Skeletal muscle satellite cell (primary cell): Measurements from ENCODE around the gene GTF3C5.
"Not testable (repeated sequence)": the region's sequence is repeated elsewhere in the genome, so short reads cannot be mapped to it uniquely, and the experiment has no call there.

Experiments used
- H3K27me3 ChIP-seq: 2 replicates; pipeline ENCODE4 v1.7.0; 2013; ENCODE audit warnings: low read length; ENCODE audit not compliant: control insufficient read depth, insufficient read depth
- H3K36me3 ChIP-seq: 2 replicates; pipeline ENCODE4 v1.7.0; 2013; ENCODE audit warnings: mild to moderate bottlenecking, control low read depth, low read length; ENCODE audit not compliant: insufficient read depth
- H3K4me1 ChIP-seq: 2 replicates; pipeline ENCODE4 v1.7.0; 2013; ENCODE audit warnings: low read length; ENCODE audit not compliant: control insufficient read depth, insufficient read depth
- H3K4me2 ChIP-seq: 2 replicates; pipeline ENCODE4 v1.7.0; 2013; ENCODE audit warnings: mild to moderate bottlenecking, low read length
- H3K4me3 ChIP-seq: 2 replicates; pipeline ENCODE4 v1.7.0; 2013; ENCODE audit warnings: low read length
- H3K9ac ChIP-seq: 2 replicates; pipeline ENCODE4 v1.7.0; 2013; ENCODE audit warnings: mild to moderate bottlenecking, low read depth, low read length, moderate library complexity
- H3K9me3 ChIP-seq: replicated peaks from 2 replicates; pipeline ENCODE4 v1.7.0; 2013; ENCODE audit warnings: mild to moderate bottlenecking, control low read depth, low read length

The GTF3C5 gene

DNA sequence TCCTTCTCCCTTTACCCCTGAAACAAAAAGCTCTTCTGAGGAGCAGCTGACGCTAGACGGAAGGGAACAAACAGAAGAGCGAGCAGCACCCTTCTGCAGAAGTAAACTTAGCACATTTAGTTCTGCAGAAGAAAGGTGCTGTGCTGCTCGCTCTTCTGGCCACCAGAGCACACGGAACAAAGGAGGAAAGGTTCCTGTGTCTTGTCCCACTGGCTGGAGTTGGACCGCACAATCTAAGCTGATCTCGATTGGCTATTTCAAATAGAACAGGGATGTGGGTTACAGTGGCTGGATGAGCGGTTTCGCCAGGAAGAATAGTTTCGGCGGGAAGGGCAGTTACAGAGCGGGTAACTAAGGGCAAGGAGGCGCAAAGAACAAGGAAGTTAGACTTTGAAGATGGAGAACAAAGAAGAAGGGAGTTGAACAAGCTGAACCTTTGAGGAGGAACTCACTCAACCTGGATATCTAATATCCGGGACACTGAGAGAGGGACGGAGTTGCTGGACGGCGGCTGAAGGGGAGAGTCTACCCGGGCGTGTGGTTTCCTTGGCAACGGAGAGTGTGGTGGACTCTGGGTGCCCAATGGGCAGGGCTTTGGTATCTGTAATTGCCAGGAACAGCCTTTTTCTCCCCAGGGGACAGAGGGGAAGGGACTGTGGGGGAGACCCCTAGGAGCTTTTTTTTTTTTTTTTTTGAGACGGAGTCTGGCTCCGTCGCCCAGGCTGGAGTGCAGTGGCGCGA is 7.1 kb downstream of the GTF3C5 start:
- Histone ChIP-seq H3K36me3 (peaks cover 23% of the 10 kb centered on the region), H3K27me3 (no peaks in the 10 kb centered on the region), H3K4me1 (no peaks in the 10 kb centered on the region), H3K9ac (no peak overlapping the region), H3K9me3 (no peaks in the 10 kb centered on the region), H3K4me3 (no peak overlapping the region), H3K4me2 (no peak overlapping the region)

DNA sequence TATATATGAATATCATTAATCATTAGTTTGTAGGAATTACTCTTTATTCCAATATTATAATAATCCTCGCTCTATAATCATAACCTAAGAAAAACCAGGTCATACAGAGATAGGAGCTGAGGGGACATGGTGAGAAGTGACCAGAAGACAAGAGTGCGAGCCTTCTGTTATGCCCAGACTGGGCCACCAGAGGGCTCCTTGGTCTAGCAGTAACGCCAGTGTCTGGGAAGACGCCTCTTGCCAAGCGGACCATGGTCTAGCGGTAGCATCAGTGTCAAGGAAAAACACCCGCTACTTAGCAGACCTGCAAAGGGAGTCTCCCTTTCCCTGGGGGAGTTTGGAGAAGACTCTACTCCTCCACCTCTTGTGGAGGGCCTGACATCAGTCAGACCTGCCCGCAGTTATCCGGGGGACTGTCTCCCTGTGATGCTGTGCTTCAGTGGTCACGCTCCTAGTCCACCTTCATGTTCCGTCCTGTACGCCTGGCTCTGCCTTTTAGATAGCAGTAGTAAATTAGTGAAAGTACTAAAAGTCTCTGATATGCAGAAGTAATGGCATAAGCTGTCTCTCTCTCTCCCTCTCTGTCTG is 10.2 kb downstream of the GTF3C5 start:
- H3K4me2 ChIP-seq, H3K27me3 ChIP-seq, H3K4me1 ChIP-seq, H3K9ac ChIP-seq, H3K4me3 ChIP-seq, H3K9me3 ChIP-seq: not testable (repeated sequence)
- peaks cover 38% of the 10 kb centered on the region for H3K36me3 ChIP-seq

- Histone ChIP-seq H3K4me1 (no peaks in the 10 kb centered on the region), H3K4me3 (no peak overlapping the region), H3K9me3 (no peaks in the 10 kb centered on the region), H3K27me3 (no peaks in the 10 kb centered on the region), H3K9ac (no peak overlapping the region), H3K4me2 (no peak overlapping the region), H3K36me3 (peaks cover 44% of the 10 kb centered on the region)
These were observed 11.2 kb downstream of the GTF3C5 start for GRCh38 chr9:133041958-133042357.

DNA sequence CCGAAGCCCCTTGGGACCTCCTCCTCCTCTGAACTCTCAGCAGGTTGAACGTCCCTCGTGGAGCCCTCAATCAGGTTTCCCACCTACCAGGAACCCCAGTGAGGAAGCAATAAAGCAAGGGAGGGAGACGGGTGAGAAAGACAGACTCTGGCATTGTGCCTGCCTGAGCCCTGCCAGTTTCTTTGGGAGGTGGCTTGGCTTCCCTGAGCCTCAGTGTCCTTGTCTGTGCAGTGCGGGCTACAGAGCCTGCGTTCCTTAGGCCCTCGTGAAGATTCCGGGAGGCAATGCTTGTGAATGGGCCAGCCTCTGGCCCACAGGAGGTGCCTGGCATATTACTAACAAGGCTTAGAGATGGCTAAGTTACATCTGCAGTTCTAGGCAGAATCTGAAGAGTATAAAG is 11.9 kb downstream of the GTF3C5 start:
- Histone ChIP-seq H3K36me3 (peaks cover 47% of the 10 kb centered on the region), H3K4me3 (no peak overlapping the region), H3K9me3 (no peaks in the 10 kb centered on the region), H3K27me3 (no peaks in the 10 kb centered on the region), H3K4me1 (no peaks in the 10 kb centered on the region), H3K4me2 (no peak overlapping the region), H3K9ac (no peak overlapping the region)

GRCh38 chr9:133043449-133044035 is 12.7 kb downstream of the GTF3C5 start:
- Histone ChIP-seq H3K27me3 (no peaks in the 10 kb centered on the region), H3K36me3 (peaks cover 47% of the 10 kb centered on the region), H3K4me3 (no peak overlapping the region), H3K4me1 (no peaks in the 10 kb centered on the region), H3K4me2 (no peak overlapping the region), H3K9ac (no peak overlapping the region), H3K9me3 (no peaks in the 10 kb centered on the region)

DNA sequence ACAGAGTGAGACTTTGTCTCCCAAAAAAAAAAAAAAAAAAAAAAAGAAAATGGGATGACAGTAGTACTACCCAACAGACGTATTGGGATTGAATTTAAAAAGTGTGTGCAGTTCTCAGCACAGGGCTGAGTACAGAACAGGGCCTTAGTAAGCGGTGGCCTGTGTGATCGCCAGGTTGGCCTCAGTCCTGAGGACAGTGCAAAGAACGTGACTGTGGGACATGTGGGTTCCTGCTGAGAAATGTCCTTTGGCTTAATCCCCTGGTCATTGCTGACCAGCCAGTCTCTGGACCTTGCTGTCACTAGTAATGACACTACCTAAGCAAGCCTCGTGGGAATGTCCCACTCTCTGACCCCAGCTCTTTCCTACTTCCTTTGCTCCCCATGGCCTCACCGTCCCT is 13.3 kb downstream of the GTF3C5 start:
- Histone ChIP-seq H3K4me2 (no peak overlapping the region), H3K9me3 (no peaks in the 10 kb centered on the region), H3K9ac (no peak overlapping the region), H3K4me1 (no peaks in the 10 kb centered on the region), H3K27me3 (no peaks in the 10 kb centered on the region), H3K4me3 (no peak overlapping the region), H3K36me3 (peaks cover 47% of the 10 kb centered on the region)

DNA sequence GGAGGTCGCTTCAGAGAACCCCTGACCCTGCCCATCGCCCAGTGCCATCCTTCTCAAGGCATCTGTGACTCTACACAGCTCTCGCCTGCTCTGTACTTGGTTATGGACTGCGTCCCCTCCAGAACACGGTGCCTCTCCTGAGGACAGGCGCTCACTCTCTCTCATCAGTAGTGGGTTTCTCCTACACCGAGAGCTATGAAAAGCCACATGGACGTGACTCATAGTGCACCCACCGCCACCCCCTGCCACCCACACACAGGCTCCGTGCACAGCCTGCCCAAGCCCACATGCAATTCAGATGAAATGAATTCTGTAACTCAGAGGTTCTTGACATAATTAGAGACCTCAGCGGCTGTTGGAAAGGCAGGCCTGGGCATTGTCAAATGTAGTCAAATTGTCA is 13.9 kb downstream of the GTF3C5 start:
- Histone ChIP-seq H3K4me1 (no peaks in the 10 kb centered on the region), H3K4me3 (no peak overlapping the region), H3K9ac (no peak overlapping the region), H3K4me2 (no peak overlapping the region), H3K27me3 (no peaks in the 10 kb centered on the region), H3K9me3 (no peaks in the 10 kb centered on the region), H3K36me3 (peaks cover 47% of the 10 kb centered on the region)

GRCh38 chr9:133045132-133045531 is 14.3 kb downstream of the GTF3C5 start:
- H3K36me3 ChIP-seq = peaks cover 47% of the 10 kb centered on the region

GRCh38 chr9:133046196-133046899 is 15.6 kb downstream of the GTF3C5 start:
- Histone ChIP-seq H3K36me3 (peaks cover 54% of the 10 kb centered on the region), H3K9me3 (no peaks in the 10 kb centered on the region), H3K4me2 (no peak overlapping the region), H3K4me3 (no peak overlapping the region), H3K27me3 (no peaks in the 10 kb centered on the region), H3K4me1 (peaks cover 12% of the 10 kb centered on the region), H3K9ac (no peak overlapping the region)

More at GRCh38 chr9:133045132-133045531, 14.3 kb downstream of the GTF3C5 start:
- Histone ChIP-seq H3K27me3 (no peaks in the 10 kb centered on the region), H3K9me3 (no peaks in the 10 kb centered on the region), H3K4me3 (no peak overlapping the region), H3K9ac (no peak overlapping the region), H3K4me1 (no peaks in the 10 kb centered on the region), H3K4me2 (no peak overlapping the region)

GRCh38 chr9:133046900-133047295 is 16.1 kb downstream of the GTF3C5 start:
- no peaks in the 10 kb centered on the region for H3K27me3 ChIP-seq
- H3K4me1 ChIP-seq = peaks cover 12% of the 10 kb centered on the region
- H3K9me3 ChIP-seq = no peaks in the 10 kb centered on the region
- H3K36me3 ChIP-seq = peaks cover 57% of the 10 kb centered on the region
- H3K4me3 ChIP-seq = no peak overlapping the region
- H3K9ac ChIP-seq = no peak overlapping the region
- no peak overlapping the region for H3K4me2 ChIP-seq

DNA sequence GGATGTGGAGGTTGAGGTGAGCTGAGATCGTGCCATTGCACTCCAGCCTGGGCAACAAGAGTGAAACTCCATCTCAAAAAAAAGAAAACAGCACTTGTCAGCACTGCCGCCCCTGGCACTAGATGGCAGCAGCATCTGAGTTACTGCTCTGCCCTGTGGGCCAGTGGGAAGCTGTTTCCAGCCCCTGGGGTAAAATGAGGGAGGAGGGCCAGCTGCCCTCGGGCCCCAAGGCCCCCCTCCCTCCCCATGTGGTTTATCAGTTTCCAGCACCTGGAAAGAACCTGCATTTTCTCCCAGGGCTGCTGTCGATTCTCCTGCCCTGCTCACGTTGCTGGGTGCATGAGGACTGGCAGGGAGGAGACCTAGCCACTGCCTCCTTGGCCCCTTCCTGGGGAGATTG is 17.8 kb downstream of the GTF3C5 start:
- no peaks in the 10 kb centered on the region for H3K27me3 ChIP-seq
- H3K36me3 ChIP-seq = peaks cover 41% of the 10 kb centered on the region
- peaks cover 12% of the 10 kb centered on the region for H3K4me1 ChIP-seq
- H3K9ac ChIP-seq = no peak overlapping the region
- no peak overlapping the region for H3K4me2 ChIP-seq
- no peak overlapping the region for H3K4me3 ChIP-seq
- H3K9me3 ChIP-seq = no peaks in the 10 kb centered on the region
